Measurements from ENCODE around the gene USP36.

GRCh38 chr17:78878261-78878660 lies 37.6 kb upstream of the USP36 start:
- no peak for TF ChIP-seq GATA3 (IDR thresholded peaks at IDR 0.05; ENCODE audit: low read depth, low read length)
- no peak for TF ChIP-seq GATA2 (IDR thresholded peaks at IDR 0.05; ENCODE audit: low read depth, low read length)

All from SH-SY5Y (cell line).